ENCODE data around the gene GSG1. TPM values are rescaled to one million over a fixed set of nuclear protein-coding genes. Genes with fewer than 3 reads are reported as not detected.
A peak's percentile ranks its signal among the peaks of the same experiment; 100 is the strongest.

The GSG1 gene
- total and polyA plus RNA-seq, 10 donors: not detected

- Histone ChIP-seq H3K4me1 (peaks cover 0 to 18% (median 12%) of the 10 kb centered on the region in 6 donors), H3K27me3 (replicated peaks in 1 of 7) (no peaks in the 10 kb centered on the region), H3K27ac (no peak overlapping the region), H3K9me3 (no peaks in the 10 kb centered on the region), H3K4me3 (no peak overlapping the region), H3K36me3 (no peaks in the 10 kb centered on the region)
- TF ChIP-seq CTCF (IDR thresholded peaks at IDR 0.05 in 8 of 11, conservative IDR thresholded peaks at IDR 0.05 in 3 of 11): no peak
- no peak for TF ChIP-seq POLR2A (IDR thresholded peaks at IDR 0.05)
- TF ChIP-seq POLR2AphosphoS5 (IDR thresholded peaks at IDR 0.05): no peak
- intact Hi-C loops (cut with DNase I; ENCODE audit: low total_unique reads): no loop called here
- 55 to 71% (median 57%) methylated on average over 2 of the region's 2 CpGs for WGBS, 5 donors
- DNase-seq: no peak
Measured at GRCh38 chr12:13144266-13144828, 40.9 kb upstream of the GSG1 start.

GRCh38 chr12:13142747-13143146 is 39.3 kb upstream of the GSG1 start:
- Histone ChIP-seq H3K27ac (no peak overlapping the region), H3K4me1 (peaks cover 0 to 18% (median 12%) of the 10 kb centered on the region in 6 donors), H3K27me3 (replicated peaks in 1 of 7) (no peaks in the 10 kb centered on the region), H3K4me3 (no peak overlapping the region), H3K9me3 (no peaks in the 10 kb centered on the region), H3K36me3 (no peaks in the 10 kb centered on the region)
- no peak for DNase-seq
- no peak for TF ChIP-seq POLR2AphosphoS5 (IDR thresholded peaks at IDR 0.05)
- no peak for TF ChIP-seq CTCF (IDR thresholded peaks at IDR 0.05 in 8 of 11, conservative IDR thresholded peaks at IDR 0.05 in 3 of 11)
- no peak for TF ChIP-seq POLR2A (IDR thresholded peaks at IDR 0.05)
- WGBS, 5 donors: 83 to 92% (median 89%) methylated on average over 8 of the region's 8 CpGs
- intact Hi-C loops (cut with DNase I; ENCODE audit: low total_unique reads): no loop called here

- Histone ChIP-seq H3K4me3 (no peak overlapping the region), H3K4me1 (peaks cover 0 to 18% (median 12%) of the 10 kb centered on the region in 6 donors), H3K27me3 (replicated peaks in 1 of 7) (no peaks in the 10 kb centered on the region), H3K27ac (no peak overlapping the region), H3K36me3 (no peaks in the 10 kb centered on the region), H3K9me3 (no peaks in the 10 kb centered on the region)
- no peak for DNase-seq
- TF ChIP-seq POLR2AphosphoS5 (IDR thresholded peaks at IDR 0.05) (no peak), POLR2A (IDR thresholded peaks at IDR 0.05) (no peak), CTCF (IDR thresholded peaks at IDR 0.05 in 8 of 11, conservative IDR thresholded peaks at IDR 0.05 in 3 of 11) (no peak)
- WGBS, 5 donors: 91 to 97% (median 96%) methylated on average over 5 of the region's 5 CpGs
- intact Hi-C loops (cut with DNase I; ENCODE audit: low total_unique reads): no loop called here
Measured at GRCh38 chr12:13141686-13142085, 38.2 kb upstream of the GSG1 start.

GRCh38 chr12:13135371-13136178 is 32.1 kb upstream of the GSG1 start:
- Histone ChIP-seq H3K27me3 (replicated peaks in 1 of 7) (no peaks in the 10 kb centered on the region), H3K9me3 (no peaks in the 10 kb centered on the region), H3K4me3 (no peak overlapping the region), H3K27ac (peak overlapping the region in 7 of 8 donors; percentile 31 to 67 (median 56)), H3K36me3 (no peaks in the 10 kb centered on the region), H3K4me1 (peaks cover 0 to 9% (median 0%) of the 10 kb centered on the region in 6 donors)
- 57 to 71% (median 67%) methylated on average over 14 of the region's 14 CpGs for WGBS, 5 donors
- TF ChIP-seq POLR2A (IDR thresholded peaks at IDR 0.05) (no peak), POLR2AphosphoS5 (IDR thresholded peaks at IDR 0.05) (peak; percentile 76 to 79 (median 77)), CTCF (IDR thresholded peaks at IDR 0.05 in 8 of 11, conservative IDR thresholded peaks at IDR 0.05 in 3 of 11) (peak in 4 of 11 experiments; percentile 8 to 47 (median 26))
- DNase-seq: peak; percentile 76
- intact Hi-C loops (cut with DNase I; ENCODE audit: low total_unique reads): no loop called here

Data from spleen (tissue), 11 donors.